ENCODE data around the gene SH2D3C. TPM values are rescaled to one million over a fixed set of nuclear protein-coding genes. Genes with fewer than 3 reads are reported as not detected.

SH2D3C gene
- total RNA-seq, 2 donors from 2014 or later, result 5.3 to 13.1 TPM

DNA sequence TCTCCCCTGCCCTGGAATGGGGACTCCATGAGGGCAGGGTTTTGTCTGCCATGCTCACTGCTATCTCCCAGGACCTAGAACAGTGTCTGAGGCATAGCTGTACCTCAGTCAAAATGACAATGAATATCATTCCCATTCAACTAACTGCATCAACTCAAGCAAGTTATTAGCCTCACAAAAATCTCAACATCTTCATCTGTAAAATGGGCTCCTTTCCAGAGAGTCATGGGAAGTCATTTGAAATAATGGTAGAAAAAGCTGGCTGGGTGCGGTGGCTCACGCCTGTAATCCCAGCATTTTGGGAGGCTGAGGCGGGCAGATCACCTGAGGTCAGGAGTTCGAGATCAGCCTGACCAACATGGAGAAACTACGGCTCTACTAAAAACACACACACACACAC is 9.4 kb downstream of the SH2D3C start:
- ATAC-seq (ENCODE audit: insufficient number of reproducible peaks, low FRiP score, low read depth), result no peak
- Histone ChIP-seq H3K4me1 (ENCODE audit: control insufficient read depth in 1 of 2, low read depth in 2 of 2) (peaks cover 8% of the 10 kb centered on the region in 2 donors), H3K36me3 (no peaks in the 10 kb centered on the region), H3K27ac (no peak overlapping the region), H3K9me3 (no peaks in the 10 kb centered on the region), H3K27me3 (replicated peaks; ENCODE audit: insufficient read depth) (no peaks in the 10 kb centered on the region), H3K4me3 (no peak overlapping the region)
- DNase-seq (ENCODE audit: low spot score), result no peak
- TF ChIP-seq, protein P1, sequence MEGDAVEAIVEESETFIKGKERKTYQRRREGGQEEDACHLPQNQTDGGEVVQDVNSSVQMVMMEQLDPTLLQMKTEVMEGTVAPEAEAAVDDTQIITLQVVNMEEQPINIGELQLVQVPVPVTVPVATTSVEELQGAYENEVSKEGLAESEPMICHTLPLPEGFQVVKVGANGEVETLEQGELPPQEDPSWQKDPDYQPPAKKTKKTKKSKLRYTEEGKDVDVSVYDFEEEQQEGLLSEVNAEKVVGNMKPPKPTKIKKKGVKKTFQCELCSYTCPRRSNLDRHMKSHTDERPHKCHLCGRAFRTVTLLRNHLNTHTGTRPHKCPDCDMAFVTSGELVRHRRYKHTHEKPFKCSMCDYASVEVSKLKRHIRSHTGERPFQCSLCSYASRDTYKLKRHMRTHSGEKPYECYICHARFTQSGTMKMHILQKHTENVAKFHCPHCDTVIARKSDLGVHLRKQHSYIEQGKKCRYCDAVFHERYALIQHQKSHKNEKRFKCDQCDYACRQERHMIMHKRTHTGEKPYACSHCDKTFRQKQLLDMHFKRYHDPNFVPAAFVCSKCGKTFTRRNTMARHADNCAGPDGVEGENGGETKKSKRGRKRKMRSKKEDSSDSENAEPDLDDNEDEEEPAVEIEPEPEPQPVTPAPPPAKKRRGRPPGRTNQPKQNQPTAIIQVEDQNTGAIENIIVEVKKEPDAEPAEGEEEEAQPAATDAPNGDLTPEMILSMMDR (IDR thresholded peaks at IDR 0.05), result no peak

DNA sequence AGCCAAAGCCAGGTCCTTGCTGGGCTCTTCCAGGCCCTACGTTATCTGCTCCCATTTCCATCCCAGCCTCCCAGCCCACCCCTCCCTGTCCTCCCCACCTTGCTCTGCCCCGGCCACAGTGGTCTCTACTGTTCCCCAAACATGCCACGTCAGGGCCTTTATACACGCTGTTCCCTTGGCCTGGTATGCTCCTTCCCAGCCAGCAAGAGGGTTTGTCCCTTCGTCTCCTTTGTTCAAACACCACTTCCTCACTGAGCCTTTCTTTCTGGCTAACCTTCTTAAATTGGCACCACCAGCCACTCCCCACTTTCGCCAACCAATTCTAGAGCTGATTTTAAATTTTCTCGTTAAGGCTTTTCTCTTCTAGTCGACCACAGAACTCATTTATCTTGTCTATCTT is 9.8 kb downstream of the SH2D3C start:
- TF ChIP-seq, protein P1 (IDR thresholded peaks at IDR 0.05), result no peak
- Histone ChIP-seq H3K36me3 (no peaks in the 10 kb centered on the region), H3K27me3 (replicated peaks; ENCODE audit: insufficient read depth) (no peaks in the 10 kb centered on the region), H3K4me1 (ENCODE audit: control insufficient read depth in 1 of 2, low read depth in 2 of 2) (peaks cover 8% of the 10 kb centered on the region in 2 donors), H3K4me3 (no peak overlapping the region), H3K9me3 (no peaks in the 10 kb centered on the region), H3K27ac (no peak overlapping the region)
- DNase-seq (ENCODE audit: low spot score), result no peak
- no peak for ATAC-seq (ENCODE audit: insufficient number of reproducible peaks, low FRiP score, low read depth)

DNA sequence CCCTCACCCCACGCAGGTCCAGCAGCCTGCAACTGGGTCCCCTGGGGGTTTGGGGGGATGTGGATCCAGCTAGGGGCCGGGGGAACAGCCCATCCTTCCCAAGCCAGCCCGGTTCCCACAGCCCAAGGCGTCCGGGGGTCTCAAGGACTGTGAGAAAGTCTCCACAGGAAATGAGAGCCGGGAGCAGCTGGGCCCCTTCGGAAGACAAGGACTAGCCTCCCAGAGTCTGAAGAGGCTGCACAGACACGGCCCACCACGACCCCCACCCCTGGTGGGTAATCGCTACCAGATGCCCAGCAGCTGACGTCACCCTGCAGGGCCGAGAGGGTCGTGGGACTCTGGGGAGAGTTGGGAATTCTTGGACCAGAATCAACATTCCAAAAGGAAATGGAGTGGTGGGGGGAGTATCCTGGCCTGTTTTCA is 10.5 kb downstream of the SH2D3C start:
- peak overlapping the region in 1 of 2 donors; percentile 1 for H3K27ac ChIP-seq
- H3K4me3 ChIP-seq, result no peak overlapping the region
- ATAC-seq (ENCODE audit: insufficient number of reproducible peaks, low FRiP score, low read depth) (no peak), DNase-seq (ENCODE audit: low spot score) (no peak)
- no peaks in the 10 kb centered on the region for H3K36me3 ChIP-seq
- H3K9me3 ChIP-seq, result no peaks in the 10 kb centered on the region
- no peaks in the 10 kb centered on the region for H3K27me3 ChIP-seq (replicated peaks; ENCODE audit: insufficient read depth)
- TF ChIP-seq, protein P1 (IDR thresholded peaks at IDR 0.05), result no peak
- peaks cover 8% of the 10 kb centered on the region in 2 donors for H3K4me1 ChIP-seq (ENCODE audit: control insufficient read depth in 1 of 2, low read depth in 2 of 2)

DNA sequence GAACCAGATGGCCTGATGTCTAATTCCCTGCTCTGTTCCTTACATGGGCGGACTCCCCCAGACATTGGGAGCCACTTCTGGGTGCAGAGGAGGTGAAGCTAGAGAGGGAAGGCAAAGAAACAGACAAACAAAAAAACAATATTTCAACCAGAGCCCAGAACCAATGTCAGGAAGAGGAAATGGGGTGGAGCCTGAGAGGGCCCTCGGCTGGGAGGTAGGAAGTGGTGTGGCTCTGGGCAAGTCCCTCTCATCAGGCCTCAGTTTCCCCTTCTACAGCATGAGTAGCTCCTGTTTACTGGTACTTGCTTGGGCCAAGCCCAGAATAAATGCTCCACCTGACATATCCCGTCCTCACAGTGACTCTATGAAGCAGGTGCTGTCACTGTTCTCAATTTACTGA is 11.1 kb downstream of the SH2D3C start:
- no peak for DNase-seq (ENCODE audit: low spot score)
- Histone ChIP-seq H3K4me3 (no peak overlapping the region), H3K4me1 (ENCODE audit: control insufficient read depth in 1 of 2, low read depth in 2 of 2) (peaks cover 8% of the 10 kb centered on the region in 2 donors), H3K36me3 (no peaks in the 10 kb centered on the region), H3K27me3 (replicated peaks; ENCODE audit: insufficient read depth) (no peaks in the 10 kb centered on the region), H3K27ac (peak overlapping the region in 1 of 2 donors; percentile 1), H3K9me3 (no peaks in the 10 kb centered on the region)
- ATAC-seq (ENCODE audit: insufficient number of reproducible peaks, low FRiP score, low read depth), result no peak
- TF ChIP-seq, protein P1 (IDR thresholded peaks at IDR 0.05), result no peak

DNA sequence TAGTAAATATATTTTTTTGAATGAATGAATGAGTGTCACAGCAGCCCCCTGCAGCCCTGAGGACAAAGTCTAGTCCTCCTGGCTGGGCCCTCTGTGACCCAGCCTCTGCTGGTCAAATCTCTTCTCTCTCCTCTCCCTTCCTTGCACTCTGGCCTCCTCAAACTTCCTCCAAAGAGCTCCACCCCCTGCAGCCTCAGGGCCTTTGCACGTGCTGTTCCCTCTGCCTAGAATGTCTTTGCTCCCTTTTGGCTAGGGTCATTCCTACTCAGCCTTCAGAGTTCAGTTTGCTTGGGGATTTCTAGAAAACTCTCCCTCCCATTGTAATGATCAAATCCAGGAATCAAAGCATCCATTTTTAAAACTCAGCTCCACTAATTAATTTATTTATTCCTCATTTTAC is 13.0 kb downstream of the SH2D3C start:
- peaks cover 1 to 4% of the 10 kb centered on the region in 2 donors for H3K4me1 ChIP-seq (ENCODE audit: control insufficient read depth in 1 of 2, low read depth in 2 of 2)
- no peaks in the 10 kb centered on the region for H3K36me3 ChIP-seq
- H3K4me3 ChIP-seq, result no peak overlapping the region
- TF ChIP-seq, protein P1 (IDR thresholded peaks at IDR 0.05), result no peak
- ATAC-seq (ENCODE audit: insufficient number of reproducible peaks, low FRiP score, low read depth) (no peak), DNase-seq (ENCODE audit: low spot score) (no peak)
- H3K27ac ChIP-seq, result no peak overlapping the region
- no peaks in the 10 kb centered on the region for H3K9me3 ChIP-seq
- no peaks in the 10 kb centered on the region for H3K27me3 ChIP-seq (replicated peaks; ENCODE audit: insufficient read depth)

Measured in thoracic aorta (tissue), 2 donors.